ENCODE results near the gene MAP7D2. TPM values are rescaled to one million over a fixed set of nuclear protein-coding genes. Genes with fewer than 3 reads are reported as not detected.

MAP7D2 gene
- total RNA-seq, 3 donors from 2014 or later, result 0.48 to 2.2 (median 1.3) TPM

- Histone ChIP-seq H3K4me3 (peak overlapping the region; percentile 72 to 88 (median 78)), H3K27ac (peak overlapping the region in 1 of 2 donors; percentile 93), H3K4me1 (peaks cover 0 to 6% of the 10 kb centered on the region in 2 donors), H3K36me3 (no peaks in the 10 kb centered on the region), H3K9me3 (no peaks in the 10 kb centered on the region), H3K27me3 (no peaks in the 10 kb centered on the region)
- intact Hi-C loops (cut with DNase I; ENCODE audit: low total_unique reads), result no loop called here
- TF ChIP-seq CTCF (IDR thresholded peaks at IDR 0.05) (no peak), POLR2AphosphoS5 (IDR thresholded peaks at IDR 0.05) (no peak), POLR2A (IDR thresholded peaks at IDR 0.05) (no peak)
- no peak for DNase-seq (ENCODE audit: low spot score in 2 of 2)
Measured at GRCh38 chrX:20140420-20140819, 23.7 kb upstream of the MAP7D2 start.

GRCh38 chrX:20139966-20140365 is 23.3 kb upstream of the MAP7D2 start:
- no peaks in the 10 kb centered on the region for H3K9me3 ChIP-seq
- H3K4me3 ChIP-seq, result peak overlapping the region; percentile 72 to 88 (median 78)
- TF ChIP-seq POLR2A (IDR thresholded peaks at IDR 0.05) (no peak), POLR2AphosphoS5 (IDR thresholded peaks at IDR 0.05) (no peak), CTCF (IDR thresholded peaks at IDR 0.05) (no peak)
- no peaks in the 10 kb centered on the region for H3K27me3 ChIP-seq
- intact Hi-C loops (cut with DNase I; ENCODE audit: low total_unique reads), result no loop called here
- peaks cover 0 to 6% of the 10 kb centered on the region in 2 donors for H3K4me1 ChIP-seq
- no peaks in the 10 kb centered on the region for H3K36me3 ChIP-seq
- peak overlapping the region in 1 of 2 donors; percentile 93 for H3K27ac ChIP-seq
- no peak for DNase-seq (ENCODE audit: low spot score in 2 of 2)

- Histone ChIP-seq H3K9me3 (no peaks in the 10 kb centered on the region), H3K4me1 (peaks cover 0 to 6% of the 10 kb centered on the region in 2 donors), H3K4me3 (no peak overlapping the region), H3K27me3 (no peaks in the 10 kb centered on the region), H3K27ac (no peak overlapping the region), H3K36me3 (no peaks in the 10 kb centered on the region)
- no peak for DNase-seq (ENCODE audit: low spot score in 2 of 2)
- TF ChIP-seq POLR2A (IDR thresholded peaks at IDR 0.05) (no peak), CTCF (IDR thresholded peaks at IDR 0.05) (no peak), POLR2AphosphoS5 (IDR thresholded peaks at IDR 0.05) (no peak)
- intact Hi-C loops (cut with DNase I; ENCODE audit: low total_unique reads), result no loop called here
Measured at GRCh38 chrX:20135944-20136343, 19.2 kb upstream of the MAP7D2 start.

- intact Hi-C loops (cut with DNase I; ENCODE audit: low total_unique reads), result no loop called here
- Histone ChIP-seq H3K27me3 (no peaks in the 10 kb centered on the region), H3K9me3 (no peaks in the 10 kb centered on the region), H3K36me3 (no peaks in the 10 kb centered on the region), H3K4me1 (no peaks in the 10 kb centered on the region), H3K27ac (no peak overlapping the region), H3K4me3 (no peak overlapping the region)
- no peak for DNase-seq (ENCODE audit: low spot score in 2 of 2)
- TF ChIP-seq POLR2AphosphoS5 (IDR thresholded peaks at IDR 0.05) (no peak), POLR2A (IDR thresholded peaks at IDR 0.05) (no peak), CTCF (IDR thresholded peaks at IDR 0.05) (no peak)
Measured at GRCh38 chrX:20132666-20133065, 16.0 kb upstream of the MAP7D2 start.

- intact Hi-C loops (cut with DNase I; ENCODE audit: low total_unique reads), result no loop called here
- DNase-seq (ENCODE audit: low spot score in 2 of 2), result no peak
Measured at GRCh38 chrX:20130357-20130756, 13.7 kb upstream of the MAP7D2 start.

More at GRCh38 chrX:20130357-20130756, 13.7 kb upstream of the MAP7D2 start:
- Histone ChIP-seq H3K27ac (no peak overlapping the region), H3K4me1 (no peaks in the 10 kb centered on the region), H3K9me3 (no peaks in the 10 kb centered on the region), H3K4me3 (no peak overlapping the region), H3K27me3 (no peaks in the 10 kb centered on the region), H3K36me3 (no peaks in the 10 kb centered on the region)
- TF ChIP-seq POLR2AphosphoS5 (IDR thresholded peaks at IDR 0.05) (no peak), CTCF (IDR thresholded peaks at IDR 0.05) (no peak), POLR2A (IDR thresholded peaks at IDR 0.05) (no peak)

All from breast epithelium (tissue), 4 donors.